ENCODE data around the gene SAPCD2. TPM values are rescaled to one million over a fixed set of nuclear protein-coding genes. Genes with fewer than 3 reads are reported as not detected.
A peak's percentile ranks its signal among the peaks of the same experiment; 100 is the strongest.

SAPCD2 gene
- total RNA-seq, 1 experiment from 2014 or later = 15.7 TPM

DNA sequence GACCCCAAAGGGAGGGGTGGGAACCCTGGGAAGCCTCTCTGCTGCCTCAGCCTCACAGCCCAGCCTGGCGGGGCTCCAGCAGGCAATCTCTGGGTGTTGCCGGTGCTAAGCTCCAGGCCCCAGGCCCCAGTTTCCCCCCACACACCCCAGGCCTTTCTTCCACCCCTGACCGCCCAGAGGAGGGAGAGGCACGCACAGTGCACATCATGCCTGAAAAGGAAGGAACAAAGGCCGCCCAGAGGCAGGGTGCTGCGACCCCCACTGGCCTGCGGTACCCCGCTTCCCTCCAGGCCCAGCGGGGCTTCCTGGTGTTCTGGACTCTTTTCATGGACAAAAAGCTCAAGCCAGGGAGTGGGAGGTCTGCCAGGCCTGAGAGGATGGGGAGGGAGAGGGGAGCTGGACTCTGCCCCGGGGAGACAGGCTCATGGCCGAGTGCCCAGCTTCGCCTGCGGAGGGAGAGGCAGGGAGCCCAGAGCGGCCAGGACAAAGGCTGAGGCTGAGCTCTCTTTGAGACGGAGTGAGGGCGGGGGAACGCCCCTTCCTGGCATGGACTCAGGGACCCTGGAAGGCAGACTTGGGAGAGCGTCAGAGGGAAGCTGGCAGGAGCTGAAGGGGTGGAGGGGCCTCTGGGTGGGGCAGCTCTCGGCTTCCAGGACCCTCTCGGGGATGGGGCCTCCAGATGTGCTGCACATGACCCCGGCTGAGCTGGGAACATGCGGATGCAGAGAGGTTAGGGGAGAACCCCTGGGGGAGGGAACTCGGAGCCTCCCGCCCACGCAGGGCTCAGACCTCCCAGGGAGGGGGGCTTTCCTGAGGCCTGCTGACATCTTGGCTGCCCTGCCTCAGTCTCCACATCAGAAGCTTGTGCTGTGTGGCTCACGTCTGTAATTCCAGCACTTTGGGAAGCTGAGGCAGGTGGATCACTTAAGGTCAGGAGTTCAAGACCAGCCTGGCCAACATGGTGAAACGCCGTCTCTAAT lies 14.7 kb downstream of the SAPCD2 start:
- DNase-seq (ENCODE audit: unreplicated experiment) = peak; percentile 94
- Mint-ChIP-seq H3K36me3 (ENCODE audit: insufficient read depth, unreplicated experiment) (no peaks in the 10 kb centered on the region), H3K4me3 (ENCODE audit: unreplicated experiment) (peak overlapping the region; percentile 49), H3K4me1 (ENCODE audit: insufficient read depth, unreplicated experiment) (peaks cover 7% of the 10 kb centered on the region), H3K27ac (ENCODE audit: low read depth, unreplicated experiment) (no peak overlapping the region), H3K9me3 (ENCODE audit: unreplicated experiment) (no peaks in the 10 kb centered on the region), H3K27me3 (ENCODE audit: insufficient read depth, unreplicated experiment) (no peaks in the 10 kb centered on the region)
- TF ChIP-seq, protein P1, sequence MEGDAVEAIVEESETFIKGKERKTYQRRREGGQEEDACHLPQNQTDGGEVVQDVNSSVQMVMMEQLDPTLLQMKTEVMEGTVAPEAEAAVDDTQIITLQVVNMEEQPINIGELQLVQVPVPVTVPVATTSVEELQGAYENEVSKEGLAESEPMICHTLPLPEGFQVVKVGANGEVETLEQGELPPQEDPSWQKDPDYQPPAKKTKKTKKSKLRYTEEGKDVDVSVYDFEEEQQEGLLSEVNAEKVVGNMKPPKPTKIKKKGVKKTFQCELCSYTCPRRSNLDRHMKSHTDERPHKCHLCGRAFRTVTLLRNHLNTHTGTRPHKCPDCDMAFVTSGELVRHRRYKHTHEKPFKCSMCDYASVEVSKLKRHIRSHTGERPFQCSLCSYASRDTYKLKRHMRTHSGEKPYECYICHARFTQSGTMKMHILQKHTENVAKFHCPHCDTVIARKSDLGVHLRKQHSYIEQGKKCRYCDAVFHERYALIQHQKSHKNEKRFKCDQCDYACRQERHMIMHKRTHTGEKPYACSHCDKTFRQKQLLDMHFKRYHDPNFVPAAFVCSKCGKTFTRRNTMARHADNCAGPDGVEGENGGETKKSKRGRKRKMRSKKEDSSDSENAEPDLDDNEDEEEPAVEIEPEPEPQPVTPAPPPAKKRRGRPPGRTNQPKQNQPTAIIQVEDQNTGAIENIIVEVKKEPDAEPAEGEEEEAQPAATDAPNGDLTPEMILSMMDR (IDR thresholded peaks at IDR 0.05; ENCODE audit: unreplicated experiment) = no peak
- ChIA-PET CTCF (interaction anchor here (0.7 to 2.1 kb wide), 6 partner anchors 9 to 26 kb away, joined by 4 to 27 read pairs (median 8); partner anchors contain the start of gene NPDC1), POLR2A (interaction anchor here (0.5 to 2.5 kb wide), 7 partner anchors 9 to 1197 kb away, joined by 3 to 14 read pairs (median 4); partner anchors contain the start of genes MAN1B1, MRPL41 and TUBB4B)
- BruUV-seq (replicated peaks) = no TSS peak
- intact Hi-C loops (cut with micrococcal nuclease) = no loop called here

DNA sequence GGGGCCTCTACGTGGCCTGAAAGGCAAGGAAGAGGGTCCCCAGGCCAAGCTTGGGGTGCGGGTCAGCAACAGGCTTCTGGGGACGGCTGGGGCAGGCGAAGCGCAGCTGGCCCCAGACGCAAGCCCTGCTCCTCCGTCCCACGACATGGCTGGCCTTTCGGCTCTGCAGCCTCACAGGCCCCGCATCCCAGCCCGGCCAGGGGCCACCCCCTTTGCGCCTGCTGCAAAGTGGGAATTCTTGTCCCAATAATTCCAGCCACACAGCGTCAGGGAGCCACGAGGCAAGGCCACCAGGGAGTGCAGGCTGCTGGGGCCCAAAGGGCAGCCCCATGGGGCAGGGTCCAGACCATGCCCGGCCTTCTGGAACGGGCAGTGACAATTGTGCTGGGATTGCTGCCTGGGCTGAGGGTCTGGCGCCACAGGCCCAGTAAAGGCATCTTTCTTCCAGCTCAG lies 15.4 kb downstream of the SAPCD2 start:
- H3K27ac Mint-ChIP-seq (ENCODE audit: low read depth, unreplicated experiment) = no peak overlapping the region
- no peaks in the 10 kb centered on the region for H3K27me3 Mint-ChIP-seq (ENCODE audit: insufficient read depth, unreplicated experiment)
- H3K4me1 Mint-ChIP-seq (ENCODE audit: insufficient read depth, unreplicated experiment) = peaks cover 7% of the 10 kb centered on the region
- no TSS peak for BruUV-seq (replicated peaks)
- H3K36me3 Mint-ChIP-seq (ENCODE audit: insufficient read depth, unreplicated experiment) = no peaks in the 10 kb centered on the region
- ChIA-PET CTCF (interaction anchor here (1.2 to 2.1 kb wide), 4 partner anchors 8 to 26 kb away, joined by 4 to 27 read pairs (median 14); partner anchors contain the start of gene NPDC1), POLR2A (interaction anchor here (1.6 to 2.5 kb wide), 3 partner anchors 8 to 186 kb away, joined by 4 to 14 read pairs (median 11); partner anchors contain the start of genes MAN1B1 and TUBB4B)
- TF ChIP-seq, protein P1 (IDR thresholded peaks at IDR 0.05; ENCODE audit: unreplicated experiment) = no peak
- no peaks in the 10 kb centered on the region for H3K9me3 Mint-ChIP-seq (ENCODE audit: unreplicated experiment)
- intact Hi-C loops (cut with micrococcal nuclease) = no loop called here
- no peak for DNase-seq (ENCODE audit: unreplicated experiment)
- H3K4me3 Mint-ChIP-seq (ENCODE audit: unreplicated experiment) = peak overlapping the region; percentile 61

DNA sequence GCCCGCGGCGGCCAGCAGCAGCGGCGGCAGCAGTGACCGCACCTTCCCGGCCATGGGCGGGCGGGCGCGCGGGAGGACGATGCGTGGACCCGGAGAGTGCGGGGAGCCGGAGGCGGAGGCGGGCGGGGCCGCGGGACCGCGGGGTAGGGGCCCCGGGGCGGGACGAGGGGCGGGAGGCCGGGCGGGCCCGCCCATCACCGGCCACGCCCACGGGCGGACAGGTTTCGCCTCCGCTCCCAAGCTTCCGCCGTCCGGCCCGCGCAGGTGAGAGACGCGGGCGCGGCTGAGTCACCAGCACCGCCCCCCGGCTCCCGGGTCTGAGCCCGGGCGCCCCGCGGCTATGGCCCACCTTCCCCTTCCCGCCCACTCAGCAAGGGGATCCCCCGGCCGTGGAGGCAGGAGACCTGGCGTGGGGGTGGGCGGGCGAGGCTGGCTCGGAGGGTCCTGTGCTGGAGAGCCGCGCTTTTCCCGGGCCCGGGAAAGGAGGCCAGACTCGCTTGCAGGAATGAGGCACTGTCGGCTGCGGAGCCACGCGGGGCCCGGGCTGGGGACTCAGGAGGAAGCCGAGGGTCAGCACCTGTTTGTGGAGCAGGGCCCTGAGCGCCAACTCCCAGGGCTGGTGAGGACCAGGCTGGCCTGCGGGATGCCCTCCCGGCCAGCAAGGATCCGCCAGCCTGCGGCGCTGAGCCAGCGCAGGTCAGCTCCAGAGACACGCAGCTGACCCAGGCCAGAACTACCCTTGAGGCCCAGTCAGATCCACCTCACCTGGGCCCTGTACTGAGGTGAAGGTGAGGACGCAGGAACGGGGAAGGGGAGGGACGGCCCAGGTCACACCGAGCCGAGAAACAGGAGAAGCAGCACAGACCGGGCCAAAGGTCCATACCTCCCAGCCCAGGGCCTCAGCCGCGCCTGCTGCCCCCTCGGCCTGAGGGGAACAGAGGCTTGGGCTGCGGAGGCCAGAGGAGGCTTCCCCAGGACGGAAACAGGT lies 16.1 kb downstream of the SAPCD2 start, which contains the start of gene ENTPD2:
TSS of gene ENTPD2 (minus strand) at position 118 of the 988 bp plus-strand sequence. CDS start at position 54, 64 bp downstream.
- no peak within 1 kb of the TSS for H3K27ac Mint-ChIP-seq (ENCODE audit: low read depth, unreplicated experiment)

More for the DNA sequence above, 16.1 kb downstream of the SAPCD2 start, which contains the start of gene ENTPD2:
- H3K9me3 Mint-ChIP-seq (ENCODE audit: unreplicated experiment) = no peaks in the 10 kb centered on the region
- H3K27me3 Mint-ChIP-seq (ENCODE audit: insufficient read depth, unreplicated experiment) = no peaks in the 10 kb centered on the region
- no peaks in the 10 kb centered on the region for H3K36me3 Mint-ChIP-seq (ENCODE audit: insufficient read depth, unreplicated experiment)
- H3K4me1 Mint-ChIP-seq (ENCODE audit: insufficient read depth, unreplicated experiment) = peaks cover 7% of the 10 kb centered on the region
- H3K4me3 Mint-ChIP-seq (ENCODE audit: unreplicated experiment) = peak within 1 kb of the TSS; percentile 61
- CTCF ChIA-PET = interaction anchor here (0.5 to 1.9 kb wide), 2 partner anchors 11 to 53 kb away, joined by 5 to 27 read pairs; no protein-coding TSS in a partner anchor
- no TSS peak for BruUV-seq (replicated peaks)
- POLR2A ChIA-PET = interaction anchor here (1.0 kb wide), 1 partner anchor 78 kb away, joined by 3 read pairs; no protein-coding TSS in a partner anchor
- peak; percentile 82 for DNase-seq (ENCODE audit: unreplicated experiment)
- intact Hi-C loops (cut with micrococcal nuclease) = no loop called here
- TF ChIP-seq, protein P1 (IDR thresholded peaks at IDR 0.05; ENCODE audit: unreplicated experiment) = no peak

All from MCF 10A (cell line).